ENCODE measurements around the gene GALNT3.

DNA sequence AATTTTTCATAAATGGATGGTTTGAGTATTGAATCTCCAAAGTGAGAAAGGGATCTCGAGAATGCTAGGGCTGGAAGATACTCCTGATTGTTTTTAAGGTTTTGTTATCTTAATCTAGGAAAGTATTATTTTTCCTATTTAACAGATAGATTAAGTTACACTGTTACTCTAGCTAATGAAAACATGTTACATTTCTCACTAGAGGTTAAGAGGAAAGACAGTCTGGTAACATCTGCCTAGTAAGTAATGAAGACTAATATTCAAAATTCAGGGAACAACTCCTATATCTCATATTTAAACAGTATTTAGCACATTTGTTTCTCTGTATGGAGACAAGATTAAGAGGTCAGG is 2.0 kb downstream of the GALNT3 start:
- TF ChIP-seq ZNF431 (CRISPR knock-in tag; IDR thresholded peaks at IDR 0.05): no peak
- TF ChIP-seq ZNF184 (CRISPR knock-in tag; IDR thresholded peaks at IDR 0.05): no peak
- TF ChIP-seq ETV5 (CRISPR knock-in tag; IDR thresholded peaks at IDR 0.05; ENCODE audit: low read depth): no peak
- TF ChIP-seq, protein P1, sequence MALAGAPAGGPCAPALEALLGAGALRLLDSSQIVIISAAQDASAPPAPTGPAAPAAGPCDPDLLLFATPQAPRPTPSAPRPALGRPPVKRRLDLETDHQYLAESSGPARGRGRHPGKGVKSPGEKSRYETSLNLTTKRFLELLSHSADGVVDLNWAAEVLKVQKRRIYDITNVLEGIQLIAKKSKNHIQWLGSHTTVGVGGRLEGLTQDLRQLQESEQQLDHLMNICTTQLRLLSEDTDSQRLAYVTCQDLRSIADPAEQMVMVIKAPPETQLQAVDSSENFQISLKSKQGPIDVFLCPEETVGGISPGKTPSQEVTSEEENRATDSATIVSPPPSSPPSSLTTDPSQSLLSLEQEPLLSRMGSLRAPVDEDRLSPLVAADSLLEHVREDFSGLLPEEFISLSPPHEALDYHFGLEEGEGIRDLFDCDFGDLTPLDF (CRISPR knock-in tag; IDR thresholded peaks at IDR 0.05): no peak
- TF ChIP-seq SREBF2 (CRISPR knock-in tag; IDR thresholded peaks at IDR 0.05): no peak
